SK-N-SH (cell line): ENCODE results near the gene HSPE1. TPM values are rescaled to one million over a fixed set of nuclear protein-coding genes. Genes with fewer than 3 reads are reported as not detected.

ENCODE experiments used
- CTCF ChIA-PET: fragments of 300-600, 350-600 bp; formaldehyde crosslinking; extraction: SDS; loops from one replicate; lab custom pipeline; 2021; lab: Yijun Ruan, JAX
- POLR2A ChIA-PET: fragments of 350-600 bp; sonication (Branson Sonifier 250); formaldehyde crosslinking; extraction: SDS; loops from one replicate; lab custom pipeline; 2020; ENCODE audit warnings: antibody characterized with exemption, inconsistent platforms; lab: Yijun Ruan, JAX
- DNase-seq: peaks from one replicate; pipeline ENCODE4 v3.0.0; 2012
- H2AFZ ChIP-seq: fragments of 200-600 bp; sonication (generic); 2 replicates; pipeline ENCODE4 v1.8.1; 2016; ENCODE audit warnings: antibody characterized with exemption, mild to moderate bottlenecking, low read depth
- H3F3A ChIP-seq: fragments of 200-600 bp; sonication (generic); replicated peaks from 2 replicates; pipeline ENCODE3; 2016; ENCODE audit warnings: antibody characterized with exemption, mild to moderate bottlenecking; ENCODE audit not compliant: insufficient read depth
- H3K27ac ChIP-seq, 2 experiments: fragments of 200-500 bp in 1 of 2; fragments of 200-600 bp in 1 of 2; sonication (Bioruptor generic) in 1 of 2; sonication (generic), shearing (Covaris generic) in 1 of 2; 2 replicates each; pipeline versions ENCODE4 v1.5.1 to v1.6.1; 2014 to 2016; ENCODE audit warnings: low read depth in 2 of 2, inconsistent platforms in 1 of 2, low read length in 1 of 2, mild to moderate bottlenecking in 1 of 2, mixed read lengths in 1 of 2
- H3K27me3 ChIP-seq: fragments of 200-600 bp; sonication (generic), shearing (Covaris generic); 2 replicates; pipeline ENCODE4 v1.6.1; 2016; ENCODE audit warnings: mixed run types; ENCODE audit not compliant: insufficient read depth
- H3K36me3 ChIP-seq, 2 experiments: fragments of 200-500 bp in 1 of 2; fragments of 200-600 bp in 1 of 2; sonication (Bioruptor generic) in 1 of 2; sonication (generic) in 1 of 2; replicated peaks in 1 of 2; 2 replicates each; pipeline versions ENCODE3 to v1.5.1; 2014 to 2016; ENCODE audit warnings: low read length in 1 of 2, mild to moderate bottlenecking in 1 of 2; ENCODE audit not compliant: insufficient read depth in 2 of 2, control insufficient read depth in 1 of 2
- H3K4me1 ChIP-seq, 2 experiments: fragments of 200-500 bp in 1 of 2; fragments of 200-600 bp in 1 of 2; sonication (Bioruptor generic) in 1 of 2; sonication (generic), shearing (Covaris generic) in 1 of 2; 2 replicates each; pipeline versions ENCODE4 v1.5.1 to v1.6.1; 2014 to 2016; ENCODE audit warnings: low read depth in 1 of 2, low read length in 1 of 2, mixed run types in 1 of 2; ENCODE audit not compliant: insufficient read depth in 2 of 2, control insufficient read depth in 1 of 2
- H3K4me2 ChIP-seq: fragments of 200-600 bp; sonication (generic), shearing (Covaris generic); 2 replicates; pipeline ENCODE4 v1.6.1; 2017; ENCODE audit warnings: mixed run types
- H3K4me3 ChIP-seq, 2 experiments: fragments of 200-500 bp in 1 of 2; fragments of 200-600 bp in 1 of 2; sonication (Bioruptor generic) in 1 of 2; sonication (generic), shearing (Covaris generic) in 1 of 2; 2 replicates each; pipeline versions ENCODE4 v1.5.1 to v1.8.1; 2014 to 2016; ENCODE audit warnings: low read depth in 2 of 2, inconsistent platforms in 1 of 2, low read length in 1 of 2, mild to moderate bottlenecking in 1 of 2, mixed read lengths in 1 of 2, moderate library complexity in 1 of 2
- H3K79me2 ChIP-seq: fragments of 200-600 bp; sonication (generic); 2 replicates; pipeline ENCODE4 v1.8.1; 2017; ENCODE audit warnings: mild to moderate bottlenecking; ENCODE audit not compliant: insufficient read depth
- H3K9ac ChIP-seq: fragments of 200-600 bp; sonication (generic); 2 replicates; pipeline ENCODE4 v1.6.1; 2017; ENCODE audit warnings: mixed run types
- H3K9me2 ChIP-seq: fragments of 200-600 bp; sonication (generic); 2 replicates; pipeline ENCODE4 v1.6.1; 2017; ENCODE audit warnings: mixed run types
- H3K9me3 ChIP-seq: fragments of 200-600 bp; sonication (generic); 2 replicates; pipeline ENCODE4 v1.6.1; 2017; ENCODE audit warnings: mixed run types, mild to moderate bottlenecking, moderate library complexity
- H4K20me1 ChIP-seq: fragments of 200-600 bp; sonication (generic); 2 replicates; pipeline ENCODE4 v1.6.1; 2017; ENCODE audit warnings: mild to moderate bottlenecking, mixed run types; ENCODE audit not compliant: insufficient read depth
- FOXM1 ChIP-seq: IDR thresholded peaks from 2 replicates; pipeline ENCODE4 v1.4.0; 2012; ENCODE audit warnings: low read depth, mild to moderate bottlenecking
- MAX ChIP-seq: IDR thresholded peaks from 2 replicates; pipeline ENCODE4 v1.4.0; 2012; ENCODE audit warnings: low read depth
- MXI1 ChIP-seq: IDR thresholded peaks from 2 replicates; pipeline ENCODE4 v1.6.1; 2012; ENCODE audit warnings: mild to moderate bottlenecking, low read depth, low read length, improper control_type of control experiment
- NRF1 ChIP-seq: IDR thresholded peaks from 2 replicates; pipeline ENCODE4 v1.6.1; 2012; ENCODE audit warnings: low read depth, mild to moderate bottlenecking, low read length
- RAD21 ChIP-seq: IDR thresholded peaks from 2 replicates; pipeline ENCODE4 v1.6.1; 2012; ENCODE audit warnings: mild to moderate bottlenecking, low read length
- RCOR1 ChIP-seq: fragments of 150-350 bp; IDR thresholded peaks from 2 replicates; pipeline ENCODE4 v1.6.1; 2017; ENCODE audit warnings: antibody characterized with exemption, low read length
- RFX5 ChIP-seq: IDR thresholded peaks from 2 replicates; pipeline ENCODE4 v1.6.1; 2012; ENCODE audit warnings: mild to moderate bottlenecking, improper control_type of control experiment, low read length
- RXRA ChIP-seq: IDR thresholded peaks from 2 replicates; pipeline ENCODE4 v1.4.0; 2012; ENCODE audit warnings: low read depth, mild to moderate bottlenecking, borderline replicate concordance
- SIN3A ChIP-seq: IDR thresholded peaks from 2 replicates; pipeline ENCODE4 v1.6.1; 2012; ENCODE audit warnings: low read depth, mild to moderate bottlenecking, low read length, moderate library complexity, borderline replicate concordance
- TCF12 ChIP-seq: IDR thresholded peaks from 2 replicates; pipeline ENCODE4 v1.4.0; 2012
- YY1 ChIP-seq: IDR thresholded peaks from 2 replicates; pipeline ENCODE4 v1.4.0; 2012; ENCODE audit warnings: low read depth, mild to moderate bottlenecking
- ZBTB33 ChIP-seq: IDR thresholded peaks from 2 replicates; pipeline ENCODE4 v1.4.0; 2012; ENCODE audit warnings: low read depth, borderline replicate concordance
- WGBS: methylation state at CpG from one replicate; pipeline ENCODE4 v1.1.6; 2017; ENCODE audit warnings: low lambda C conversion rate; 5-methylcytosine and 5-hydroxymethylcytosine counted together
- polyA plus RNA-seq, 3 experiments: library from polyadenylated mRNA; depleted of rRNA; stranded (reverse); fragments of >200 nt; gene quantifications; 2 replicates each; pipeline ENCODE4 v1.2.3, GENCODE V29; 2012
- TF ChIP-seq, protein P1 (sequence below): fragments of 150-350 bp; IDR thresholded peaks from 2 replicates; pipeline ENCODE4 v1.6.1; 2016; ENCODE audit warnings: mild to moderate bottlenecking, low read depth, low read length

HSPE1 gene
- polyA plus RNA-seq, 1 of the 3 experiments (the other 2 are of a cell fraction), result 130 TPM

DNA sequence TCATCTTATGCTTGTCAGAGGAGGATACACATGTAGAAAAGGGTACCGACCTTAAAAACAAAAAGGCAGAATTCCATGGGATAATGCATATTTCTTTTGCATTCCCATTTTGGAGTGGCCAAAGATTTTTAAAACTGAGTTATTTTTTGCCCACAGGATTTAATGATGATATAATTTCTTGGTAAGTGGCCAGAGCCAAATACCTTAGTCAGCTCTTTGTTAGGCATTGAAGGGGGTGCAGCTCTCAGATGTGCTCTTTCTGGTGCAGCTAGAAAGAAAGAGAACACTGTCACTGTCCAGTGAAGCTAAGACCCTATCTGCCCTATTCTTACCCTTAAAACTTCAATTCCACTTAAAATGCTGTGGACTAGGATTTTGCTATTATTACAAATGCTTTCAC is 36.0 kb upstream of the HSPE1 start (continued):
- TF ChIP-seq, protein P1, sequence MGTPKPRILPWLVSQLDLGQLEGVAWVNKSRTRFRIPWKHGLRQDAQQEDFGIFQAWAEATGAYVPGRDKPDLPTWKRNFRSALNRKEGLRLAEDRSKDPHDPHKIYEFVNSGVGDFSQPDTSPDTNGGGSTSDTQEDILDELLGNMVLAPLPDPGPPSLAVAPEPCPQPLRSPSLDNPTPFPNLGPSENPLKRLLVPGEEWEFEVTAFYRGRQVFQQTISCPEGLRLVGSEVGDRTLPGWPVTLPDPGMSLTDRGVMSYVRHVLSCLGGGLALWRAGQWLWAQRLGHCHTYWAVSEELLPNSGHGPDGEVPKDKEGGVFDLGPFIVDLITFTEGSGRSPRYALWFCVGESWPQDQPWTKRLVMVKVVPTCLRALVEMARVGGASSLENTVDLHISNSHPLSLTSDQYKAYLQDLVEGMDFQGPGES, result no peak
- TF ChIP-seq TCF12, result no peak
- TF ChIP-seq RAD21, result no peak
- no peak for TF ChIP-seq SIN3A
- TF ChIP-seq MXI1, result no peak
- TF ChIP-seq, all 33 proteins: peak for 0

- H3K9me3 ChIP-seq, result no peaks in the 10 kb centered on the region
- peaks cover 22% of the 10 kb centered on the region for H3K79me2 ChIP-seq
- CTCF ChIA-PET, result no interaction called here
- H3K9me2 ChIP-seq, result no peaks in the 10 kb centered on the region
- H3K27ac ChIP-seq, result no peak overlapping the region
- H3K27me3 ChIP-seq, result no peaks in the 10 kb centered on the region
- no peak overlapping the region for H3K4me2 ChIP-seq
- no peaks in the 10 kb centered on the region for H3K4me1 ChIP-seq
- WGBS, result 97% methylated on average over 5 of the region's 5 CpGs
- no peak overlapping the region for H2AFZ ChIP-seq
- POLR2A ChIA-PET, result no interaction called here
- H3F3A ChIP-seq, result peaks cover 13% of the 10 kb centered on the region
- TF ChIP-seq RXRA, result no peak
- TF ChIP-seq YY1, result no peak
- no peak for TF ChIP-seq RFX5
- TF ChIP-seq MAX, result no peak
- TF ChIP-seq, protein P1, result no peak
- TF ChIP-seq NRF1, result no peak
- TF ChIP-seq FOXM1, result no peak
- TF ChIP-seq, all 33 proteins: peak for 0
- no peak overlapping the region for H3K9ac ChIP-seq
- H3K4me3 ChIP-seq, result no peak overlapping the region
- no peaks in the 10 kb centered on the region for H4K20me1 ChIP-seq
- H3K36me3 ChIP-seq, result peaks cover 35 to 74% of the 10 kb centered on the region in 2 experiments
- no peak for DNase-seq
Observed at GRCh38 chr2:197472166-197472565, 28.0 kb upstream of the HSPE1 start.

DNA sequence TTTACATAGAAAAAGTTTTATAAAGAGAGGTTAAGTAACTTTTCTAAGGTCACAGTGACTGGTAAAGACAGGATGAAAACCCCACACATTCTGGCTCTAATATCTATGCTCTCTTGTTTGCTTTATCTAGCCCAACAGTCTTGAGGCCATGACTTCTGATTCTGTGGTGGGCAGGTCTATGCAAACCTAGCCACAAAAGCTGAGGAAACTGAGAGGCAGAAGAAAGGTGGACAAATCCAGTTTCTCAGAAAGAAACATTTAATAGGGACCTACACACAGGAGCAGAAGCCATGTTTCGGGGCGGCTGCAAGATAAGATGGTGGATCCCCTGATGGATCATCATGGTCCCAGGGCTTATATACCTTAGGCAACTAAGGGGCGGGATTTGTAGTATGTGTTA is 22.4 kb upstream of the HSPE1 start:
- TF ChIP-seq SIN3A, result no peak
- TF ChIP-seq RCOR1, result no peak
- no peak for TF ChIP-seq TCF12
- no peak for TF ChIP-seq ZBTB33
- TF ChIP-seq, all 33 proteins: peak for 0
- no peak overlapping the region for H2AFZ ChIP-seq
- no peak overlapping the region for H3K27ac ChIP-seq
- no peak overlapping the region for H3K4me3 ChIP-seq
- no peaks in the 10 kb centered on the region for H3K27me3 ChIP-seq
- 94% methylated on average over 3 of the region's 3 CpGs for WGBS
- H3F3A ChIP-seq, result peaks cover 18% of the 10 kb centered on the region
- H3K9ac ChIP-seq, result no peak overlapping the region
- peaks cover 33 to 52% of the 10 kb centered on the region in 2 experiments for H3K36me3 ChIP-seq
- DNase-seq, result no peak
- no peaks in the 10 kb centered on the region for H3K79me2 ChIP-seq
- POLR2A ChIA-PET, result interaction anchor here (1.0 kb wide), 1 partner anchor 22 kb away, joined by 4 read pairs; the partner anchor contains the start of genes HSPD1 and HSPE1
- H3K4me1 ChIP-seq, result no peaks in the 10 kb centered on the region
- H4K20me1 ChIP-seq, result no peaks in the 10 kb centered on the region
- H3K9me2 ChIP-seq, result no peaks in the 10 kb centered on the region
- H3K9me3 ChIP-seq, result no peaks in the 10 kb centered on the region
- H3K4me2 ChIP-seq, result no peak overlapping the region
- CTCF ChIA-PET, result interaction anchor here (1.5 kb wide), 1 partner anchor 12 kb away, joined by 4 read pairs; no protein-coding TSS in a partner anchor
